Midbrain (tissue), 1 donor: ENCODE results near the gene IL1R1.

Experiments used
- DNase-seq: peaks from one replicate; lab custom pipeline; 2025; lab: John Stamatoyannopoulos, UW

Gene IL1R1

DNA sequence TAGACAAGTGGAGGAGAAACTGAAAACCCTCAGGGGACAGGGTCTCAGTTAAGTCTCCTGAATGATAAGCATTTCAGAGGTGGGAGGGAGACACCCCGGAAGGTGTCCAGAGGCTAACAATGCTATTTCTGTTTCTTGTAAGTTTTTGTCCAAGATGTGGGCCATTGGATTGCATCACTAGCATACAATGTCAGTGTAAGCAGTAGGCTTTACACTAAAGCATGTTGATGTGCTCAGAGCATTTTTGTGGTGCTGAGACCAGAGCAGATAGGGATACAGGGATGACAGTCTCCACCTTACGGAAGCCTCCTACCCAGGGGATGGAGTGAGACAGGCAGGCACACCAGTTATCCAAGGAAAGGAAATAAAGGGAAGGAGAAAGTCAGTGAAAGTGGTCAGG, 2.2 kb upstream of the IL1R1 start:
- DNase-seq = no peak

DNA sequence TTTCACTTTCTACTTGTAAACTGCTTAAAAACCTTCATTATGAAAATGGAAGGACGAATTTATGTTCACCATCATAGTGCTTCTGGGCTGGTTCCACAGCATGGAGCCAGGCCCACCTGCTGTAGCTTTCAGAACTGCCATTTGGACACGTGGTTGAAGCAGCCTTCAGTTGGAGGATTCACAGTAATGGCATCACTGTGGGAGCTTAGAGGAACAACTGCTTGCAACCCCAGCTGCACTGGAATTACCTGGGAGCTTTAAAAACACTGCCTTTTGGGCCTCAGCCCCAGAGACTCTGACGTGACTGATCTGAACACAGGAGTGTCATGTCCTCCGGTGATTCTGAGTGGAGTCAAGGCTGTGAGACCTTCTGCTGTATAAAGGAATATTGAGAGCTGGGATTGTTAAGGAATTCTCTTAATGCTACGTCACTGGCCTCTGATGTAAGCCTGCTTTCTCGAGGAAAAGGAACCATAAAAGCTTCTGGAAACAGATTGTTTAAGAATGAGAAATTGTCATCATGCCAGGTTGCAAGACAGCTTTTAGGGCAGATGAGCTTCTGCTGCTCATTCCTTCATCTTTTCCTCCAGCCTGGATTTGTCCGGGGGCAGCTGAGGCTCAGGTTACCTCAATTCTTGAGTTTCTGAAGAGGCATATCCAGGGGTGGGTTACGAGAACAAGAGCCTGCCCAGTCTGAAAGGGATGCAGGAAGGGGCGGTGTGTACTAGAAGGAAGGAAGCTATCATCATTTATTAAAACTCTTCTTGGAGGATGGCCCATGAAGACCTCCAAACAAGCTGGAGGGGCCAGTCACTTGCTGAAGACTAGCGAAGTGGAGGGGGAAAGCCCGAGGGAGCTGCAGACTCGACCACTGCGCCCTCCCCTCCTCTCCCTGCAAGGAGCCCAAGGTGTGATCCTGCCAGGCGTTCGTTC, 1.3 kb upstream of the IL1R1 start:
- no peak for DNase-seq

GRCh38 chr2:102142829-102143449, 393 bp downstream of the IL1R1 start:
- DNase-seq = no peak

GRCh38 chr2:102143450-102143985, 972 bp downstream of the IL1R1 start:
- DNase-seq = no peak

DNA sequence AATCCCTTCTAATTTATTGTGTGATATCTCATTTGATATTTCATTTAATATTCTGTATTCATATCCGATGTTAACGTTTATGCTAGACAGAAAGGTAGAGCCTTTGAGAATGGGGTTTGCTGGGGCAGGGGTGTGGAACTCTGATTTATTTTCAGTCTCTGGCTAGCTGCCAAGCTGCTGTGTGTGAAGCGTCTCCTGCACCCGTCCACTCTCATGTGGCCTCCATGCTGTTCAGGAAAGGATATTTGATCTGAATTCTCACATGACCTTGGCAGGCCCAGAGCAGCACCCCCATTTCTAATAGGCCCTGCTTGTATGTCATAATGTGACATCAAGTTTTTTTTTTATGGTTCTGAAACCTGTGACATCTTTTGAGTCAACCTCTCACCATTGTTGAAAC, 1.6 kb downstream of the IL1R1 start:
- no peak for DNase-seq

DNA sequence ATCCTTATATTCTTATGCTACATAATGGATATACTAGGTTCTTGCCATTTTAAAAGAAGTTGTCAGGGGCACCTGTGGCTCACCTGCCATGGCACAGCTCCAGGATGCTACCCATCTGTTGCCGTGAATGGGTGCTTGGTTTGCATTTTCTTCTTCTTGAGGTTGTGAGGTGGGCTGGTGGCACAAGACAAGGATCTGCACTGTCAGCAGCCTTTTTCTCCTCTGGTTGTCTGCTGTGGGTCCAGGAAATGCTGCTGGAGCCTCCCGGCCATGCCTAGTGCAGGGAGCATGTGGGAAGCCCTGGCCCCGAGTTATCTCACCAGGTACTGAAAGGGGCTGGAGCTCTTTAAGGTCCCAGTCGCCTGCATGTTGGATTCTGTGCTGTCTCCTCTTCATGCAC, 2.6 kb downstream of the IL1R1 start:
- DNase-seq = no peak

DNA sequence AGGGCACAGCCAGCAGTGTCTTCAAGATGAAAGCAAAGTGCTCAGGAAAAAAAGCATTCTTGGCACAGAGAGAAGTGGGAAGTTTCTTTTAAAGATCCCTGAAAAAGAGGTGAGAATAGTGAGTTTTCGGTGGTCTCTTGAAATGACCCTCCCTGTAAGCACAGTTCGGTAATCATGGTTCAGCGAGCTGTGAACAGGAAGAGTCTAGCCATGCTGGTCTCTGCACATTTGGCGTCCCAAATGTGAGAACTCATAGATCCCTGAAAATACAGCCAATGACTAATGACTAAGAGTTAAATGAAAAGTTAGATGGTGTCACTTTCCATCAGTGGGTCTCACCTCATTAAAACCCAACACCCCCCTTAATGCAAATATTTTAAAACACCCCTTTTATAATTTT, 3.4 kb downstream of the IL1R1 start:
- DNase-seq = no peak

- DNase-seq = no peak
These were observed 5.4 kb downstream of the IL1R1 start for GRCh38 chr2:102147935-102148334.

DNA sequence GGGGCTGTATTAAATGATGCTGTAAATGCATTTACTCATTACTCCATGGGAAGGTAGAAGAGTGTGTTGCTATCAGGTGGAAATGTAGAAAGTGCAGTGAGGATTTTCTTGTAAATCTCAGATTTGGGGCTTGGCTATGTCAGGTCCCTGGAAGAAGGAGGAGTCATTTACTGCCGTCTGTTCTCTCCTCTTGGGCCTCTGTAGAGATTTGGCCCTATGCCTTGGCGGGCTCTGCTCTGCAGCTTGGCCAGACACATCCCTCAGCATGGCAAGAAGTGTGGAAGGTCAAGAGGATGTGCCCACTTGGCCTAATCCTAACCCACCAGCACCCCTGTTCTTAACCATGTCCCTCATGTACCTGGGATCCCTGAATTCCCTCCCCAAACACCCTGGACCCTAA, 6.7 kb downstream of the IL1R1 start:
- no peak for DNase-seq

- DNase-seq = no peak
These were observed 7.3 kb downstream of the IL1R1 start for GRCh38 chr2:102149644-102150455.

GRCh38 chr2:102154364-102154763, 11.8 kb downstream of the IL1R1 start:
- no peak for DNase-seq

DNA sequence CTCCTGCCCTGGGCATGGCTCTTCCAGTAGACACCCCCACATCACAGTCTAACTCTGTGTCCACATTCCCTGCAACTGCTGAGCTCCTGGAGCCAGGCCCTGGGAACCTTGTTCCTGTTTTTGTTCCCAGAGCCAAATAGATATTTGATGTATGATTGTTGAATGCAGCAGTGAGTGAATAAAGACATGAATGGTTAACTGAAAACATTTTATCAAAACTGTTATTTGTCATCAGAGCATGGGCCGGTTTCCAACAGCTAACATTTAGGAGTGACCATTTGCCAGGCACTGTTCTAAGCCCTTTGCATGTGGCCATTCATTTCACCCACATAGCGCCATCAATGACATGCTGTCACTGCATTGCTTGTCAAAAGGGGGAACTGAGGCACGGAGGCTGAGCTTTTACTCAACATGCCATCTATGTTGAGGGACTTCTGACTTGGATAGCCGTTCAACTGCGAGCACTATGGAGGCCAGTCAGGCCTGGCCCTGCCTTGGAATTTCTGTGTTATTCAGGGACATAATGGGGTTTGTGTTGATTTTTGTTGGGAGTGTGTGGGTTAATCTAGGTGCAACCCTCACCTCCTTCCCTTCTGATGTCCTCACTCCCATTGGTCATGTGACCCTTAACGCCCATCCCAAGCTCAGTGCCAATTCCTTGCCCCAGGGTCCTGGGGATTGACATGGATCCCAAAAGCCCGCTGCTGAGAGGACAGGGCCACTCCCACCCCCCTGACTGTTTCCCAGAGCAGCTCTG, 12.6 kb downstream of the IL1R1 start:
- no peak for DNase-seq

DNA sequence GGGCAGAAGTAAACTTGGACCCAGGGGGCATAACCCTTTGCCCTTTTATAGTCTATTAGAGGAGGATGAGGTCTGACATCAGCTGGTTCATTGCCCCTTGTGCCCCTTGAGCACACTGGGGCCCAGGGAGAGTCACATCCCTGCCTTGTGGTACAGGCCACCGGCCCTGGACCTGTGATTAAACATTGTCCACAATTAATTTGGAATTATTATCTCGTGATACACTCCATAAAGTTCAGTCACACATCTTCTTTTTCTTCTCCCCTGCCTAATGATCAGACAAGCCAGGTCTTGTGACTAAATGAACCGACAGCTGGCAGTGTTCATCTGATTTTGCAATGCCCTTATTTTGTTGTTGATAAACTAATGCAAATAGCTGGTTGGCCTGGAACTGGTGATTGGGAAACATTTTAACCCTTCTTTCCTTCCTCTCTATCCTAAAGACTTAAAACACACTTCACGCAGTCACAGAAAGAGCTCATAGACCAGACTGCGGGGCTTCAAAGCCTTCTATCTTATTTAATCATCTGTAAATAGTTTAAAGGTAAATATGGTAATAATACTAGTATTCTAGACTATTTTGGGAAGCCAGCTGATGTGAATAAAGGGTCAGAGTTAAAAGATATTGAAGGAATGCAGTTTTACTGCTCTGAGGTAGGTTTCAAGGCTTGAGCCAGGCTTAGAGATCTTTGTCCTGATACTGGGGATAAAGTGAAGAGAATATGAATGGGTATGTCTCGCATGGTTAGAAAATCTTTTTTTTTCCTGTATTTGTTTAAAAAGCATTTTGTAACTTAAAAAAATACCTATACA, 13.4 kb downstream of the IL1R1 start:
- no peak for DNase-seq

GRCh38 chr2:102158011-102158755, 15.6 kb downstream of the IL1R1 start:
- DNase-seq = no peak

DNA sequence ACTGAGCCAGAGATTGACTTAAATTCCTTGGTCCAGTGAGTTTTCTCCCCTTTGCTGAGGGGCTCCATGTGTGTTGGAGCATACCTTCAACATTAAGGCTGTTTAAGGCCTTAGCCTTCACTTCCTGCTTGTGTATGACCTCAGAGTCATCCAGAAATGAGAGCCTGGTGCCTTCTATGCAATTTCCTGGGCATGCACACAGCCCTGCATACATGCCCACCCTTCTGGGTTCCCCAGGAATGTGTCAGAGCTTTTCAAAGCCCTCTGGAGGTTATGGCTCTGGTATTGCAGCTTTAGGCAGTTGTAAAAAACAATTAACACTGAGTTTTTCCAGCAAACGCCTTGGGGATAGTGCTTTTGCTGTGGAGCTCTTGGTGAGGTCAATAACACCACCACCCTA, 16.7 kb downstream of the IL1R1 start:
- DNase-seq = no peak

GRCh38 chr2:102166189-102166845, 23.8 kb downstream of the IL1R1 start:
- peak; percentile 19 for DNase-seq

DNA sequence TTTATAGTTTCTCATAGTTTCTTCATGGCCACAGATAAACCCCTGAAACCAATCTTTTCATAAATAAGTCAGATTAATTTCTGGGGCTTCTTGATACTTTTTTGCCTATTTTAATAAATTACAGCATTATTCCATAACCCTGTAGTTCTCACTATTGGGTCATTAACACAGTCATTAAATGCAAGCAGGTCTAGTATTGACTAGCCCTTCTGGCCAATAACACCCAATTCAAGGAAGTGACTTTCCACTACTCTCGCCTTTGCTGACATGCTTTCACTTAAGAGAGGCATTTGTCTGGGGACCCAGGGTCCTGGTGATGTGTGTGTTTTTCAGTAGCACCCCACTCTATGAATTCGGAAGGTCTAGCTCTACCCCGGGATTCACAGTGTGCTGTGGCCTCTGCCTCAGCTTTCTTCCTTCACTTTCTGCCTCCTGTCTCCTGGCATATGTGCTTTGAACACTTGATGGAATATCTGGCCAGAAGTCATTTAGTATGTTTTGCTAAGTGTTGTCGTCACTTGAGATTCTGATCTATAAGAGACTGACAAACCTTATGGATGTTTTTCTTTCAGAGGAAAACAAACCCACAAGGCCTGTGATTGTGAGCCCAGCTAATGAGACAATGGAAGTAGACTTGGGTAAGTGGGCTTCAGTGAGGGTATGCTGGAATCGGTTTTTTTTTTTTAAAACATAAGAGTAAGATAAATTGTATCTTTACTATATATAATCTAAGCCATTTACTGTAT, 25.7 kb downstream of the IL1R1 start:
- DNase-seq = no peak

- no peak for DNase-seq
These were observed 29.4 kb downstream of the IL1R1 start for GRCh38 chr2:102171946-102172345.

DNA sequence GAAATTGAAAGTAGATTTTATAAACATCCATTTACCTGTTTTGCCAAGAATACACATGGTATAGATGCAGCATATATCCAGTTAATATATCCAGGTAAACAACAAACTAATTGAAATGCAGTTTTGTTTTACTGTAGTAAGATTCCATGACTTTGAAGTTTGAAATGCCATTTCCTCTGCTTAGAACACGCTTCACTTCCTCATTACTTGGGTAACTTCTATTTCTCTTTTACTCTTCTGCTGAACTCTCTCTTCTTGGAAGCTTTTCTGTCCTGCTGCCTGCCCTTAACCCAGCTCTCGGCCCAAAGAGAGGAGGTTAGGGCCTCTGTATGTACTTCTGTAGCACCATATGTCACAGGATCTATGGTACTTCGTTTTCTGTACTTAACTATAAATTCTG, 30.2 kb downstream of the IL1R1 start:
- no peak for DNase-seq
